ENCODE data around the gene PNRC1.
"Not testable (repeated sequence)": the region's sequence is repeated elsewhere in the genome, so short reads cannot be mapped to it uniquely, and the experiment has no call there.

The PNRC1 gene

GRCh38 chr6:89111933-89112332, 31.4 kb downstream of the PNRC1 start:
- DNase-seq = no peak

GRCh38 chr6:89116702-89117101, 36.2 kb downstream of the PNRC1 start:
- DNase-seq = no peak

GRCh38 chr6:89117211-89118108, 36.9 kb downstream of the PNRC1 start, which contains the start of gene SRSF12:
Gene SRSF12, minus strand, starts transcription at chr6:89118071. Its CDS starts 184 bp downstream, at chr6:89117887.
- DNase-seq = no peak

GRCh38 chr6:89118931-89119330, 38.4 kb downstream of the PNRC1 start:
- no peak for DNase-seq

GRCh38 chr6:89120371-89120770, 39.8 kb downstream of the PNRC1 start:
- no peak for DNase-seq

- DNase-seq = no peak
Observed at GRCh38 chr6:89121934-89122333, 41.4 kb downstream of the PNRC1 start.

- no peak for DNase-seq
Observed at GRCh38 chr6:89122625-89123024, 42.1 kb downstream of the PNRC1 start.

GRCh38 chr6:89128256-89128671, 47.7 kb downstream of the PNRC1 start:
- not testable (repeated sequence) for DNase-seq

GRCh38 chr6:89131599-89131998, 51.0 kb downstream of the PNRC1 start:
- DNase-seq = no peak

- DNase-seq = no peak
Observed at GRCh38 chr6:89132057-89132456, 51.5 kb downstream of the PNRC1 start.

GRCh38 chr6:89133981-89134380, 53.4 kb downstream of the PNRC1 start:
- DNase-seq = no peak

- no peak for DNase-seq
Observed at GRCh38 chr6:89134723-89135122, 54.2 kb downstream of the PNRC1 start.

All from T1000 (cell line).